Measurements from ENCODE around the gene CCBE1. TPM values are rescaled to one million over a fixed set of nuclear protein-coding genes. Genes with fewer than 3 reads are reported as not detected.

CCBE1 gene
- 8.2 and 10.1 TPM in 2 replicates for total RNA-seq (2014; rRNA removed; shearing (Covaris generic))

GRCh38 chr18:59697236-59697932, at the start of gene CCBE1:
CCBE1 (minus strand) TSS chr18:59697423.

Other genes starting within 250 kb of the CCBE1 start
- gene PMAIP1, start 202.6 kb upstream of the CCBE1 start, total RNA-seq (2014; rRNA removed; shearing (Covaris generic)): 61.3 and 72.1 TPM in 2 replicates